GM11168 (cell line): ENCODE measurements around the gene COA4.
"Not testable (repeated sequence)": the region's sequence is repeated elsewhere in the genome, so short reads cannot be mapped to it uniquely, and the experiment has no call there.

Source experiments
- in situ Hi-C: fragments of 300-500 bp; cut with MboI; formaldehyde crosslinking; loops from one replicate; pipeline ENCODE4 v1.12.0; 2022; ENCODE audit warnings: low sequenced_read_pairs; ENCODE audit not compliant: unreplicated experiment

The COA4 gene

DNA sequence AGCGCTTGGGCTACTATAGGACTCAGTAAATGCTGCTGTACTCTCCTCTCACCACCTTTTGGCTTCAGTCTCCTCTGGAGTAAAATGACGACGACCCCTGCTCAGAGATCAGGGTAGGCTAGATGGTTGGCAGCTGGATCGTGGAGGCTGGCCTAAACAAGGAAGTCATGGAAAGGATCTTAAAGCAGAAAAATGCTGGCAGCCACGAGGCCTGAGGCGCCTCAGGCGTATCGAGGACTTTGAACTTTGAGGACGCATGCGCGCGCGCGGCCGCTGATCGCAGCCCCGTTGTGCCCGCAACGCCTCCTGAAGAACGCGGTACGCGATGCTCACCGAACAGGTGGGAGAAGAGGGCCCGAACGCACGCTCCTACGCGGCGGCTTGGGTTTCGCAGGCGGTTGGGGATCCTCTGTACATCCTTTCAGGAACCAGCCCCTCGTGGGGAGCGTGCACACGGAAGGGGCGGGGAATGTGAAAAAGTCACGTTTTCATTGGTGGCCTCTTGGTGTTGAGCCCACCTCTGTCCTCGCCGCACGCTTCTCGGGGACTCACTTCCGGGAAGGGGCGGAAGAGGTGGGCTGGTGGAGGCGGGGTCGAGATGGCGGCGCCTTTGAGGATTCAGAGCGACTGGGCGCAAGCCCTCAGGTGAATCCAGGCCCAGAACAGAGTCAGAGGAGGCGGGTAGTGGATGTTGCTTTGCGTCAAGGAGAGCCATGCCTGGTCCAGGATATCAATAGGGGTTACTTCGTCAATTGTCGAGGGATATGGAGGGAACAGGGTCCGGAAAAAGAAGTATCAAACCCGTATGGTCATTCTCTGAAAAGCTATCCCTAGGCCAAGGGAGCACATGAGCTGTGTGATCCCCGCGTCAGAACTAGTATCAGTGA, at the start of gene COA4, which contains the start of gene PAAF1:
Gene COA4 (minus strand): TSS at position 423 of the 887 bp plus-strand sequence. CDS start 3,468 bp downstream, outside the sequence.
Gene PAAF1 (plus strand): TSS at position 576 of the 887 bp plus-strand sequence. CDS start 23 bp downstream, at position 599.
- in situ Hi-C loops = no loop called here

DNA sequence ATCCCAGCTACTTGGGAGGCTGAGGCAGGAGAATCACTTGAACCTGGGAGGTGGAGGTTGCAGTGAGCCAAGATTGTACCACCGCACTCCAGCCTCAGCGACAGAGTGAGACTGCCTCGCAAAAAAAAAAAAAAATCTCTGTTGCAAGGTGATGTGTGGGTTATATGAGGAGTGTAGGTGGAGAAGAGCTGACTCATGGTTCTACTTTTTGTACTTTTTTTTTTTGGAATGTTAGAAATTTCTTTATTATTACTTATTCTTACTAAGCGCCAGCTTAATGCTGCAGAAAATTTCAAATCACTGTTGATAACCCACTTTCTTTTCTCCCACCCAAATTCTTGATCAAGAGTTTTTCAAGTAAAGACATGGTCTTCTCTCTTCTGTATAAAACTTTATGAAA, 44.5 kb upstream of the COA4 start:
- in situ Hi-C loops = no loop called here

DNA sequence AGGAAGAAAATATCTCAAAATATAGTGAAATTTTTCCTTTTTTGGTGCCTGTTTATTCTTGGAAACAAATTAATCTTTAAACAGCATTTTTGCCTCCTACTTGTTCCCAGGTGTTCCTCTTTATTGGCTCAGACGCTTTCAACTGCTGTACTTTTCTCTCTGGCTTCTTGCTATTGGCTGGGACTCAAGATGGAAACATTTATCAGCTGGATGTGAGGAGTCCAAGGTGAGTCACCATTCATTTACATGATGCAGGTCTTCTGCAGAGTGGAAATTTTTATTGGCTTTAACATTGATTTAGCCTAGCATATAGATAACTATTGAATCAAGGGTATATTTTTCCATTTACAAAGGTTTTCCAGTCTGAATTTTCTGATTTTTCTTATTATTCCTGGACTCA, 39.8 kb upstream of the COA4 start:
- in situ Hi-C loops = no loop called here

DNA sequence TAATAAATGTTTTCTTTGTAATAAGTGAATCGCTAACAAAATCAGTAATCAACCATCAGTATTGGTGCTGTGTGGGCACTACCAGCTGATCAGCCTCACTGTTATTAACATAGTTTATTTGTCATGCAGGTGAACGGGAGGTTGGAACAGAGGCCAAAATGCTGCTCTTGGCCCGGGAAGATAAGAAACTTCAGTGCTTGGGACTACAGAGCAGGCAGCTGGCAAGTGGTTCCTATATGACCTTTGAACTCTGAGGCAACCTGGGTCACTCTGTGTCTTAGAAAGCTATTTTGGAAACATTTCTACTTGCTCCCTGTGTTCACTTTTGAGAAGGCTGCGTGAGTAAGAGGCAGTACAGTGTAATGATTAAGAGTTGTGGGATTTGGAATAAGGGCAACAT, 37.6 kb upstream of the COA4 start:
- in situ Hi-C loops = no loop called here

DNA sequence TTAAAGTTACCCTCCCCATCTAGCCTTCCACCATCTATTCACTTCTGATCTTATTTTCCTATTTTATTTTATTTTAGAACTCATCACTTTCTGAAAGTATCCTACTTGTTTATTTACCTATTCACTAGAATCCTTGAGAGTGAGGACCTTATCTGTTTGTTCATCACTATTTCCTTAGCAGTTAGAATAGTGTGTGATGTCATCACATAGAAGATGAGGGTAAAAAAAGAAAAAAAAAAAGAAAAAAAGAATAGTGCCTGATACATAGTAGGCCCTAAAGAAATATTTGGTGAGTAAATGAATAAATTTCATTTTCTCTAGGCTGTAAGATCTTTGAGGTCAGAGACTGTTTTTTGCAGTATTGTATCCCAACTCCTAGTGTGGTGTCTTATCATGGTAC, 36.8 kb upstream of the COA4 start:
- in situ Hi-C loops = no loop called here

DNA sequence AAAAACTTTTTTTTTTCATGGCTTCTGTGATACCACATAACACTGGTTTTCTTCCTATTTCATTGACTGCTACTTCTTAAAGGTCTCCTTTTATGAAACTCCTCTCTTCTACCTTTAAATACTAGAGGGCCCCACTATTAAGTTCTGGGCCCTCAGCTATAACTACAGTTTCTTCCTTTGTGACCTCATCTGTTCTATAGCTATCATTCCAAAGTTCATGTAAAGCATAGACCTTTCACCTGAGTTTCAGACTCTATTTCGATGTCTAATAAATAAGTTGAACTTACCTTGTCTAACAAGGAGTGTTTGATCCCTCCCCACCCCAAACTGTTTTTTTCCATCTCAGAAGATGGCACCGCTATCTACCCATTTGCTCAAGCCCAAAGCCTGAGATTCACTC, 35.4 kb upstream of the COA4 start:
- in situ Hi-C loops = no loop called here

DNA sequence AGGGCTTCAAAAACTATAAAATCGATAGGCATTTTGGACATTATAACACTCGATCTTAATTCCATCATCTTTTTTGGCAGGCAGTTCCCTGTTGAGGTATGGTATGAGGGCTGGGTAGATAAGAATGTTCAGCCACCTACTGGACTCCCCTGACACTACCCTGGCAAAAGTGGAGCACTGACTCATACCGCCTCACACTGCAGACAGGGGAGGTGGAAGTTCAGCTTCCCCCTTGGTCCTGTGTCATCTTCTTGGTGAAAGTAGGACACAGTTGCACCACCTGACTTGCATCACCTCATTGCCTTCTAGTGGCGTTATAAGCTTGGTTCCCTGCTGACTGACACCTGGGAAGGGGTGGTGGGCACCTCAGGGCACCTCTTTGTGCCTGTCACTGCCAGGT, 30.5 kb upstream of the COA4 start:
- in situ Hi-C loops = no loop called here

DNA sequence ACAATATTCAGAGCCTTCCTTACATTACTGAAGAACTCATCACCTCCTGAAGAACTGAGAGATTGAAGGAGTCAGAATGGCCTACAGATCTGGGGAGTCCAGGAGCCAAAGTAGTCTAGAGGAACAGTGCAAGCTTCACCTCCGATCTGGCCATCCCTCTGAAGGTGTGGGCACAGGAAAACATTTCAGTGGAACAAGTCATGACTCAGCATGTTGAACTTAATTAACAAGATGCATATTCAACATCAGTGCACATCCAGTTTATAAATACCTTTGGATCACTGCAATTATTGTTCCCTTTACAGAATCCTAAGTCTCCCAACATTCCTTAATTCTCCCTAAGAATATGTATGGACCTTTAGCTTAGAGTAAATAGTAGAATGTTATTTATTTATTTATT, 25.7 kb upstream of the COA4 start:
- in situ Hi-C loops = no loop called here

DNA sequence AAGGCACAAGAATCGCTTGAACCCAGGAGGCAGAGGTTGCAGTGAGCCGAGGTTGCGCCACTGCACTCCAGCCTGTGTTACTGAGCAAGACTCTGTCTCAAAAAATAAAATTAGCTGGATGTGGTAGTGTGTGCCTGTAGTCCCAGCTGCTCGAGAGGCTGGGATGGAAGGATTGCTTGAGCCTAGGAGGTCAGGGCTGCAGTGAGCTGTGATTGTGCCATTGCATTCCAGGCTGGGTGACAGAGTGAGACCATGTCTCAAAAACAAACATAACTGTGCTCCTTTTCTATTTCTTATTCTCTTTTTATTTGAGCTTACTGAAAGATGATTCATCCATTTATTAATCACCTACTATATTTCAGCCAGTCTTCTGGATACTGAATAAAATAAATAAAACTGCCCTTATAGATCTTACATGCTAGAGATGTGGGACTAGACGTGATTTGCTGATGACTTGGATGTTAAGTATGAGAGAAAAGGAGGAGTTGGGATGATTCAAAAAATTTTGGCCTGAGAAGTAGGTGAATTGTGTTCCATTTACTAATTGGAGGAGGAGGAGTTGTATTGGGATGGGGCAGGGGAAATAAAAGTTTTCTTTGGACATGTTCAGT, 18.2 kb upstream of the COA4 start:
- in situ Hi-C loops = no loop called here

DNA sequence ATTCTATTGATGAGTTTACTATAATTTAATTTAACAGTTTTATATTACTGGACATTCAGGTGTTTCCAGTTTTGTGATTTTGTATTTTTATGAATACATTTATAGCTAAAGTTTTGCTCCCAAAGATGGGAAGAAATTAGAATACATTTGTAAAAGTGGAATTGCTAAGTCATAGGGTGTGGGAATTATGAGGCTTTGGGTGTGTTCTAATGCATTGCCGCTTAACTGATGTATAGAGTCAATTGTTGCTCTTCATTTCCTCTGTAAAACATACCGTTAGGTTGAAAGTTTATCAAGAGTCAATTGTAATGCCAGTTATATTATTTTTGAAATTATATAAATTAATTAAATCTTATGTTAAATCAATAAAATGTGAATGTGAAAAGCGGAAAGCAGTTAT, 16.4 kb upstream of the COA4 start:
- in situ Hi-C loops = no loop called here

DNA sequence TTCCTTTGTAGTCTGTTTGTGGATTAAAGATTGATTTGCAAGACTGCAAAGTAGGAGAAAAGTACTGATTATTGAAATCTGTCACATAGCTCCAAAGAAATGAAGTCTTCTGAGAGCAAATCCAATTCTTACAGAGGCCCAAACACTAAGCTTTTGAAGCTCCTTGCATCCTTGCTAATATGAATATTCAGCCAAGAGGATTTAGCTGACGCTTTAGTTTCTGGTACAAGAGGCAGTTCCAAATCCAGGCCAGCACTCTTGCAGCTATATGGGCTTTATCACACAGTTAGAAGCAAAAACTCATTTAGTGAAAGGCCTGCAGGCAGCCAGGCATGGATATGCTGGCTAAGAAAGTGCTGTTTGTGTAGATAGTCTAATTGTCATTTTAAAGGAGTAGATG, 12.9 kb upstream of the COA4 start:
- in situ Hi-C loops = no loop called here

DNA sequence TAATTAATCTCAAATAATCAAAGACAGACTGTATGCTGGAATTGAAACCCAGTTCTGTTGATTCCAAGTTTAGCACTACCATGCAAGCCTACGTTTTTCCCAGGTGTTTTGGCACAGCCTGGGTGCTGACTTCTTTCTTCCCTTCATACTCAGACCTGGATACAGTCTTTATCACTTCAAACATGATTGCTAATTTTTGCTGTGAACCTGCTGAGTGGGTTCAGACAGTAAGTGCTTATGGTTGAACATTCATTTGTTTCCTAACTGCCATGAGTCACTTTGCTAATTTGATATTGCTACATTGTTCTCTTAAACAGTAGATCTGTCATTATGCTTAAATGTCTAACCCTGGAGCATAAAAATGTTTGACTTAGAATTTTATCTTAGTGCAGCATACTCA, 12.4 kb upstream of the COA4 start:
- in situ Hi-C loops = no loop called here

DNA sequence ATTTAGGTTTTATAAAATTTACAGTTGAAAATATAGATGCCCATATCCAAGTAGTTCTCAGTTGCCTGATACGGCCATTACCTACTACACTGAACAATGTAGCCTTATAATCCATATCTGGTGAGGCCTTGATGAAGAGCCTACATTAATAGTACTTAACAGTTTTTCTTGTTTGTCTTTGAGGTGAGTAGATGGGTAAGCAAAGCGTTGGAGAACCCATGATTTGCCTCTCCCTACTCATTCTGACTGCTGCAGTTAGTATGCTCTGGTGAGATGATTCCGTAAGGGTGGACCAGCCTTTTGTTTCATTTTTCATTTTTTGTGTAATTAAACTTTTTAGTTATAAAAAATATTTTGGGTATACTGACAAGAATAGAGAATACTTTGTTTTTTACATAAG, 11.6 kb upstream of the COA4 start:
- in situ Hi-C loops = no loop called here

DNA sequence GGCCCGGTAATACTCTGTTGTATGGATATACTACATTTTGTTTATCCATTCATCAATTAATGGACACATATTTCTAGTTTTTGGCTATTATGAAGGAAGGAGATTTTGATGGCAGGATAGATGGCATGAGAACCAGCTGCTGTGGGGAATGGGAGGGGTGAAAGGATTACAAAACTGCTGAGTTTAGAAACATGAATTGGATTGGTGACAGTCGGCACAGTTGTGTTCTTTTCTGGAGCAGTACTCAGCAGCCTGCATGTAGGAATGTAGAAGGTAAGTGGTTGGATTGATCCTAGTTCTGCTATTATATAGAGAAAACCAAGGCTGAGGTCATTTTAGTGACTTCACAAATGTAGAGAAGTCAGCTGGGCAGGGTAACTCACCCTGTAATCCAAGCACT, 7.2 kb upstream of the COA4 start:
- in situ Hi-C loops = no loop called here

DNA sequence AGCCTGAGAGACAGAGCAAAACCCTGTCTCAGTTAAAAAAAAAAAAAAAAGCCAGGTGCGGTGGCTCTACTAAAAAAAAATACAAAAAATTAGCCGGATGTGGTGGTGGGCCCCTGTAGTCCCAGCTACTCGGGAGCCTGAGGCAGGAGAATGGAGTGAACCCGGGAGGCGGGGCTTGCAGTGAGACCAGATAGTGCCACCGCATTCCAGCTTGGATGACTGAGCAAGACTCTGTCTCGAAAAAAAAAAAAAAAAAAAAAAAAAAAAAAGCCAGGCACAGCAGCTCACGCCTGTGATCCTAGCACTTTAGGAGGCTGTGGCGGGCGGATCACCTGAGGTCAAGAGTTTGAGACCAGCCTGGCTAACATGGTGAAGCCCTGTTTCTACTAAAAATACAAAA, 3.8 kb upstream of the COA4 start:
- in situ Hi-C loops = not testable (repeated sequence)

DNA sequence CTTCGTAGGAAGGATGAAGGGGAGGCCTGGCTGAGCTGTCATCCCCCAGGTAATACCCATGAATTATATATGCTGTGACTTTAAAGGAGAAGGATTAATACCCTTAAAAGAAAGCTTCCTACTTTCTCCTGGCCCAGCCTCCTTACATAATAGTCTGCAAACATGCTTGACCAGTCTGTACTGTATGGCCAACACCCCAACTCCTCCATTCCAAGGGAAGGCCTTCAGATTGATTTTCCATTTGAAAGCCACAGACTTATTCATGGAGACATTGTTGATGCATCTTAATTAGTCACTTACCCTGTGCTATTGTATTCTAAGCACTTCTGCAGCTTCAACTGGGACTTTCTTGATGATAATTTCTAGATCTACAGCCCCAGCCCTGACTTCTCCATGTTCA, 2.1 kb upstream of the COA4 start:
- in situ Hi-C loops = no loop called here

DNA sequence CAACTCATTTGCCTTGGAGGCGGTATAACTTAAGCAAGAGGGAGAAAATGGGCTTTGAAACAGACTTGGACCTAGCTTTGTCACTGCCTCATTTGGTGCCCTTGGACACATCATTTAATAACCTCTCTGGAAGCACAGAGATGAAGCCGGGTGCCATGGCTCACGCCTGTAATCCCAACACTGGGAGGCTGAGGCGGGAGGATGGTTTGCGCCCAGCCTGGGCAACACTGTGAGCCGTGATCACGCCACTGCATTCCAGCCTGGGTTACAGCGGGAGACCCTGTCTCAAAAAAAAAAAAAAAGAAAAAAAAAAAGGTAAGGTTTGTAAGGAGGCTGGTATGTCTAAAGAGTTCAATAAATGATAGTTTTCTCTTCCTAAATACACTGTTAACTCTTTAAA, 806 bp downstream of the COA4 start:
- in situ Hi-C loops = no loop called here

DNA sequence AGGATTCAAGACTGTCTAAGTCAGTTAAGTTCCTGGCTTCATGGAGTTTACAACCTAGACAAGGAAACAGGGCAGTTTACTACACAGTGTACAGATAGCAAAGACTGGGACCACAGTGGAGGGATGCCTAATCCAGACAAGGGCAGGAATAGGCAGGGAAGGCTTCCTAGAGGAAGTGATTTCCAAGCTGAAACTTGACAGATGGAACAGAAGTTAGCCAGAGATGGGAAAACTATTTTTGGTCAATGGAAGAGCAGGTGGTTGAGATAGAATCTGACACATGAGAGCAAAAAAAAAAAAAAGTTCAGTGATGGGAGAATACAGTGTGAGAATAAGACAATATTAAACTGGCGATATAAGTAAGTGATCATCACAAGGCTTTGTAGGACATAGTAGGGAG, 1.3 kb downstream of the COA4 start:
- in situ Hi-C loops = no loop called here

DNA sequence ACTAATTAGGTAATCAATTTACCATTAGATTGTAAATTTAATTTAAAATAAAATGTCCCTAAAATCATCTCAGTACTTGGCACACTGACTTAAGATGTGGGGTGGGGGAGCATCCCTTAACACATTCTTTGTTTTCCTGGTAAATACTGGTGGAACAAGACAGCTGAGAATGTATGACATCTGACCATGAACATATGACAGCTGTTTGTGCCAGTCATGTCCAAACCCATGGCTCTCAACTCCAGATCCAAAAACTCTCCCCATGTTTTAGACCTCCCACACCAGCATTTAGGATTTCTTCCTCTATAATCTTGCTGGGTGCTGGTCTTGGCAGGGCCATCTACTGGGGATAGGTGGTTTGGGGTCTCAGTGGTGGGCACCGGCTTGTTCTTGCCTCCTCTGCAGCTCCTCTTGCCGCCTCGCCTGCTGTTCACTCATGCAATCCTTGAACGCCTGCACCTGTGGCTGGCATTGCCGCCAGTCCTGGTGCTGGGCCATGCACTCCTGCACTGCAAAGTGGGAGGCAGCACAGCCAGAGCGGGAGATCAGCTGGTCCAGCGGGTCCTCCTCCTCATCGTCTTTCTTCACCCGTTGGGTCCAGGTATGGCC, 3.8 kb downstream of the COA4 start:
- in situ Hi-C loops = no loop called here

DNA sequence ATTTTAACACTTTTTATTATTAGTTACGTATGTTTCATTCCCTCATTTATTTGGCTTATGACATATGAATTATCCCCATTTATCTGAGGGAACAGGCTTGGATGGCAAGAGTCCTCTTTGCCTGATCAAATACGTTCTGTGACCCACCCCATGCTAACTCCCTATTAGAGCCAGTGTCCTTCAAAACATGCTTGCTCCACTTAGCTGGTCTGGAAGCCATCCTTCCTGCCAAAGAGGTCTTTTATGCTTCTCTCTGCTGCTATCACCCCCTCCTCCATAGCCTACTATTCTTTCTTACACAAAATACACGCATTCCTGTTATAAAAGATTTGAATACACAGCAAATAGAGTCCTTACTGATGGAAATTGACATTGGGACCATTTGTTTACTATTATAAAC, 6.4 kb downstream of the COA4 start:
- in situ Hi-C loops = no loop called here

DNA sequence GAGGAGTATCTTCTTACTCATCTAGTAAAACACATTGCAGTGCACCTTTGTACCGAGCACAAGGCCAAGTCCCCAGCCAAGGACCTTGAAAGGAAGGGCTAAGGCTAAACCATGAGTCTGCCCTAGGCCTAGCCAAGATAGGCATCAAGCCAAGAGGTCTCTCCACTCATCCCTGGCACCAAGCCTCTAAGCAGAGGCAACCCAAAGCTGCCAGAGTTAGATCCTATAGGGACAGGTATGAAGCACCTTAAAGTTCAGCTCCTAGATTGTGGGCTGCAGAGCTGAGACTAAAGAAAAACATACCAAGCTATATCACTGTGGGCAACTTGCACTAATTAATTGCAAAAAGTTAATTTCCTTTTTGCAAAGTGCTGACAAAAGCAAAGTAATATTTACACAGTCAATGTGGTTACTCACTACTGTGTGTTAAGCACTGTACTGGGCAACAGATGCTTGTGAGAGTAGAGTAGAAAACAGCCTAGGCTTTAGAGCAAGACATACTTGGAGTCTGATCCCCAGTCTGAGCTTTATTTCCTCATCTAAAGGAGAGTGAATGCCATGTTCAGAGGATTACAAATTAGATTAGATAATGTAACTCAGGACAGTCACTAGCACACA, 7.2 kb downstream of the COA4 start:
- in situ Hi-C loops = no loop called here
